H1 (cell line): ENCODE results near the gene NDUFB5. TPM values are rescaled to one million over a fixed set of nuclear protein-coding genes. Genes with fewer than 3 reads are reported as not detected.

Source experiments
- BRCA1 ChIP-seq: IDR thresholded peaks from 2 replicates; pipeline ENCODE4 v1.6.1; 2012; ENCODE audit warnings: low read depth, low read length, improper control_type of control experiment
- EZH2 ChIP-seq: fragments of 200-600 bp; sonication (generic); IDR thresholded peaks from 2 replicates; pipeline ENCODE4 v1.7.1; 2012; ENCODE audit warnings: low read depth, mild to moderate bottlenecking, moderate library complexity, low read length, inconsistent platforms; ENCODE audit not compliant: severe bottlenecking
- polyA plus RNA-seq, 7 experiments: library from polyadenylated mRNA; depleted of rRNA in 3 of 7; stranded (reverse) in 5 of 7; unstranded in 2 of 7; fragments of >200 nt in 5 of 7; fragments of 200-250 nt in 2 of 7; gene quantifications; 1 replicate in 5 of 7; 2 replicates in 1 of 7; 4 replicates in 1 of 7; pipeline versions ENCODE4 v1.2.1 to v1.2.3, GENCODE V29; 2011 to 2013; ENCODE audit warnings: missing spikeins in 2 of 7, mixed read lengths in 2 of 7
- total RNA-seq: library from RNA; stranded (reverse); fragmentation: NEBNext Ultra II Directional; extraction: Animal tissue kit (Norgen Biotek cat#: 25700); gene quantifications from 2 replicates; pipeline ENCODE4 v1.2.1, GENCODE V29; 2021
- TF ChIP-seq, protein P1 (sequence below): IDR thresholded peaks from 2 replicates; pipeline ENCODE4 v1.6.1; 2012; ENCODE audit warnings: low read length, inconsistent platforms

The NDUFB5 gene
- total and polyA plus RNA-seq, 2 of the 8 experiments (the other 6 are each of a cell fraction or from before 2014, with no cell fraction given) = 46.1 to 85.8 TPM

DNA sequence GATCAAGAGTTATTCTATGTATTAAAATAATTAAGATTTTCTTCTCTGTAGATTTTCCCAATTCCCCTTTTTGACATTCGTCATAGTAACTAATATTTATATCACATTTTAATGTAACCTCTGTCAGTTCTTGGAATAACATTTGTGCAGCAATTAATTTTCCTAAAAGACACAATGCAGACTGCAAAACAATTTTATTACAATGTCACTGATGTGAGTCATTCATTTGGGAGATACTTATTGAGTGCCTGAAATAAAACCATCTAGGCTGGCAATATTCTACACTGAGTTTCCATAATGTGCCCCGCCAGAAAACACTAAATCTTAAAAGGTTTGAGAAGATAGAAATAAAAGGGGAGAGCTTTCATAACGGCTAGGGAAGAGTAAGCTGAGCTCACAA is 41.6 kb downstream of the NDUFB5 start (continued):
- TF ChIP-seq, protein P1, sequence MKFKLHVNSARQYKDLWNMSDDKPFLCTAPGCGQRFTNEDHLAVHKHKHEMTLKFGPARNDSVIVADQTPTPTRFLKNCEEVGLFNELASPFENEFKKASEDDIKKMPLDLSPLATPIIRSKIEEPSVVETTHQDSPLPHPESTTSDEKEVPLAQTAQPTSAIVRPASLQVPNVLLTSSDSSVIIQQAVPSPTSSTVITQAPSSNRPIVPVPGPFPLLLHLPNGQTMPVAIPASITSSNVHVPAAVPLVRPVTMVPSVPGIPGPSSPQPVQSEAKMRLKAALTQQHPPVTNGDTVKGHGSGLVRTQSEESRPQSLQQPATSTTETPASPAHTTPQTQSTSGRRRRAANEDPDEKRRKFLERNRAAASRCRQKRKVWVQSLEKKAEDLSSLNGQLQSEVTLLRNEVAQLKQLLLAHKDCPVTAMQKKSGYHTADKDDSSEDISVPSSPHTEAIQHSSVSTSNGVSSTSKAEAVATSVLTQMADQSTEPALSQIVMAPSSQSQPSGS = no peak
- TF ChIP-seq BRCA1 (no peak), EZH2 (no peak)
